Kidney tubule cell (primary cell): ENCODE results near the gene GPR75.

Experiments
- DNase-seq: peaks from one replicate; pipeline ENCODE4 v3.0.0-alpha.2; 2018; ENCODE audit warnings: low spot score

GPR75 gene

DNA sequence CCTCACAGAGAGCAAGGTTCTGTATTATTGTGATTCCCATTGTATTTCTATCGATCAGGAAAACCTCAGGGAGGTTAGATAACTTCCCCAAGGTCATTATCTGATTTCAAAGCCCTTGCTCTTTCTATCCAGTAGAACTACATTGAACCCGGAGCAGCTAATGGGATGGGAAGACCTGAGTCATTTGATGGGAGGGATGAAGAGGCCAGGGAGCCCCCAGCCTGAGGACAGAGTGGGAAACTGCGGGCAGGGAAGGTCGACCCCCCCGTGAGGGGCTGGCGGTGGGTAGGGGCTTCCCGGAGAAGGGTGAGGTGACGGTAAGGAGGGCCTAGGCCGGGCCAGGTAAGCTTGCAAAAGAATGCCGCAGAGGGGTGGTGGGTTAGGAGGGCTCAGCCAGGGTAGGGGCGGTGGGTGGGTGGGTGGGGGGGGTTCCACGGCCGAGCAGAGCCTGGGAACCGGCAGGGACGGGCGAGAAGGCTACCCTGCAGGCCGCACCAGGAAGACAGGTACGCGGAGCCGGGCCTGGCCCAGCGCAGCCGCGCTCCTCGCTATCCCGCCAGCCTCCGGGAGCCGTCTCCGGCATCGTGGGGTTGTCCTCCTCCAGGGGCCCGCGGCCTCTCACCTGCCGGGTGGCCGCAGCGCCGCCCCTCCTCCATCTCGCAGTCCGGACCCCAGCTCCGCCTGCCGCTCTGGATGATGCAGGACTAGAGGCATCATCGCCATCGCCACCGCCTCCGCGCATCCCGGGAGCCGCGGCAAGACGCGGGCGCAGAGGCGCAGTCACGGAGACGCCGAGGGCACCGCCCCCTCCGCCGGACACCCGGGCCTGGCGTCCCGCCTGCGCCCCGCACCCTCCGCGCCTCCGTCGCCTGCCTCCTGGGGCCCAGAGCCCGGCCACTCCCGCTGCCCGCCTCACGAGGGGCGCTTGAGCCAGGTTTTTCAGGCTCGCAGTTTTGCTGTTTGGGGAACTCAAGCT is at the start of gene GPR75:
GPR75 (minus strand) TSS at position 762 of the 976 bp plus-strand sequence. CDS start 5,211 bp downstream, outside the sequence.
- DNase-seq = peak; percentile 39

DNA sequence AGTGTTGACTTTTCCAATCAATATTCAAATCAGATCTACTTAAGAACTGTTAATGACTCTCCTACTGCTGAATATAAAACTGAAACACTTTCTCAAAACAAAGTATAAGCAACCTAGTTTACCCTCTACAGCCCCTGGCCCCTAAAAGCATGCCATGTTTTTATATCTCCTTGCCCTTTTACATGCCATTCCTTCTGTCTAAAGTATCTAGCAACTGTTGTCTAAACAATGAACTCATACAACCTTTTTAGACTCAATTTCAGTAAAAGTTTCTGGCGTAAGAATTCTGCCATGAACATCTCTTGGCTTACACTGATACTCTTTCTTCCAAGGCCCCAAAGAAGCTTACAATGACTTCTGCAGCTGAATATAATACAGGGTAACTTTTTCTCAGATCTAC is 47.8 kb upstream of the GPR75 start:
- no peak for DNase-seq

DNA sequence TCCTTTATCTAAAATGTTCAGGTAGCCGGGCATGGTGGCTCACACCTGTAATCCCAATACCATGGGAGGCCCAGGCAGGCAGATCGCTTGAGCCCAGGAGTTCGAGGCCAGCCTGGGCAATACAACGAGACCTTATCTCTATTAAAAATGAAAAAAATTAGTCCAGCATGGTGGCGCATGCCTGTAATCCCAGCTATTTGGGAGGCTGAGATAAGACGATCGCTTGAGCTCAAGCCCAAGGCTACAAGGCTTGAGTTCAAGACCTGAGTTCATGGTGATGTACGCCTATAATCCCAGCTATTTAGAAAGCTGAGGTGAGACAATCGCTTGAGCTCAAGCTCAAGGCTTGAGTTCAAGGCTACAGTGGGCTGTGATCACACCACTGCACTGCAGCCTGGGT is 45.6 kb upstream of the GPR75 start:
- DNase-seq = no peak

DNA sequence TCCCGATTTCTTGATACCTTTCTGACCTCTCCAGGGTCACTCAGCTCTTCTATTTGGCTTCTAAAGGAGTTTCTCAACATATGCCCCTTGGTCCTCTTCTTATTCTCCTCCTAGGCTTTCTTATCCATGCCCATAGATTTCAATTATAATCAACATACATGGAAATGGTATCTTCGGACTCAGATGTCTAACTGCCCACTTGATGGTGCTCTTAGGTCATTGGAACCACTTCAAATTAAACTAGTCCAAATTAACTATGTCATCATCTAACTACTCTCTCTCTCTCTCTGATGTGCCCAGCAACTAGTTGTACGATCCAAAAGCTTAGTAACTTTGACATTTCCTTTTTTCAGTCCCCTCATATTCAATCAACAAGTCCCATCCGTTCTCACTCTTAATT is 43.2 kb upstream of the GPR75 start:
- DNase-seq = no peak

DNA sequence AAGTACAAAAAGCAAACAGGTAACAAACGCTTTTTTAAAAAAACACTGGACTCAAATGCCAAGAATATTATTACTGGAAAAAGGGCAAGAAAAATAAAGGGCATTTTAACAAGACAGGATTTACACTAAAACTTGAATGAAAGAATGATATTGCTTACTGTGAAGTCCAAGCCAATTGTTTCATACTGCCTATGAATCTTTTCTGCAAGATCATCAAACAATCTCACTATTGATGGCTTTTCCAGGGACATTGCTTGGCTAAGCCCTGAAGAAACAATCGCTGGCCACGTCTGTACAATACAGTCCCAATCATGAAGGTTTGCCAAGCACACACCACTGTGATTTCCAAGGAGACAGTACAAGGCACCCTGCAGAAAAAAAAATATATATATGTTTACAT is 41.4 kb upstream of the GPR75 start:
- no peak for DNase-seq

DNA sequence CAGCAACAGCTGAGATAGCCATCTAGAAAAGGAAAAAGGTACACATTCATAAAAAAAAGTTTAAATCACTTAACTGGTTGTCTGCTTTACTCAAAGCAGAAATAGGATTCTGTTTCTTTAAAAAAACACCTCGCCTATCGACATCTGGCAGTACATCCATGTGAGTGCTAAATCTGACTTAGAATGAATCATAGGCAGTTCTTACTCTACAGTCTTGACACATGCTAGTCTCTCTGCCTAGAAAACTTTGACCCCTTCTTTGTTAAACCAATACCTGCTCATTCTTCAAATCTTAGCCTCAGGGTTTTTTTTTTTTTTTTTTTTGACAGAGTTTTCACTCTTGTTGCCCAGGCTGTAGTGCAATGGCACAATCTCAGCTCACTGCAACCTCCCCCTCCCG is 37.1 kb upstream of the GPR75 start:
- DNase-seq = peak; percentile 62

DNA sequence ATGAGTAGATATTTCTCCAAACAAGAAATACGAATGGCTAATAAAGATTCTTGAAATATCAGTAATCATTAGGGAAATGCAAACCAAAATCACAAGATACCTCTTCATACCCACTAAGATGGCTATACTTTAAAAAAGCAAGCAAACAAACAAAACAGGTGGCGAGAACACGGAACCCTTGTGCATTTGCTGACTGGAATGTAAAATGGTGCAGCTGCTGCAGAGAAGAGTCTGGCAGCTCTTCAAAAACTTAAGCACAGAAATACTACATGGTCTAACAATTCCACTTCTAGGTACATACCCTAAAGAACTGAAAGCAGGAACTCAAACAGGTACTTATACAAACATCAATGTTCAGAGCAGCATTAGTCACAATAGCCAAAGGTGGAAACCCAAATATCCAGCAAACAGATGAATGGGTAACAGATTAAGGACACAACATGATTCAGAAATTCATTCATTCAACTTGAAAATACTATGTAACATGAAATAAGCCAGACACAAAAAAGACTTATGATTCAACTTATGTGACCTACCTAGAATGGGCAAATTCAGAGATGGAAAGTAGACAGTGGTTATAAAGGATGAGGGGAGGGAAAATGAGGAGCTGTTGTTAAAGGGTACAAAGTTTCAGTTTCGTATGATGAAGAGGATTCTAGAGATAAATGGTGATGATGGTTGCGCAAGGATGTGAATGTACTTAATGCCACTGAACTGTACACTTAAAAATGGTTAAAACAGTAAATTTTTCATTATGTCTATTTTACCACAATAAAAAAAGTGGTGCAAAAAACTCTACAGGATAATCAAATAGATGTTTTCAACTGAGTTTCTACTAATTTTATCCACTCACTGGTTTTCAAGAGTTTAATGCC is 26.9 kb upstream of the GPR75 start:
- peak; percentile 55 for DNase-seq

DNA sequence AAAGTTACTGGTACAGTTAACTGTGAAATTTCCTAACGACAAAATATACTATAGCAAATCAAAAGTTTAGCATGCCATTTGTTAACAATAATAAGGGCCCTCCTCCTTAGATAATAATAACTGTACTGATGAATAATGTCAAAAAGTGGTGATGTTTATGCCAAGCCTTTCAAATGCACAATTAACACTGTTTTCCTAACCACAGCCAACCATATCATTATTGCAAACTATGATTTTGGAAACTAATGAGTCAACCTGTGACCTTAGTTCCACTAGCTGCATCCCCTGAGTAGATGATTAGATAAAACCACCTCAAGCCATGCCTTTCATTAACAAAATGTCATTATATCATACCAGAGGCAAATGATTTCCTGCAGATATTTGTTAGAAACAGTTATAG is 25.1 kb upstream of the GPR75 start:
- DNase-seq = no peak

DNA sequence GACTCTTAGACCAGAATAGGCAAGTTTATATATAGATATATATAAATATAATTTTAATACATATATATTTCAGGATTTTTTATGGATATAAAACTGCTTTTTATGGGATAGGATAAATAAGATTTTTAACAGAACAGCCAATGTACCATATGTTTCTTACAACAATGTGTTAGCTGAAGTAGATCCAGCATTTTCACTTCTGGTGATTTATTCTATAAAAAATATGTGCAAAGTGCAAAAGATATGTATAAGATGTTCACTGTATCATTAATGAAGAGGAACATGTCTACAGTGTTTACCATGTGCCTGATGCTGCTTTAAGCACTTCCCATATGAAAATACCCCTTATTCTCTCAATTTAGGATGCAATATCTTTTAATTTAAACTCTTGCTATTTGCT is 22.2 kb upstream of the GPR75 start:
- DNase-seq = no peak

DNA sequence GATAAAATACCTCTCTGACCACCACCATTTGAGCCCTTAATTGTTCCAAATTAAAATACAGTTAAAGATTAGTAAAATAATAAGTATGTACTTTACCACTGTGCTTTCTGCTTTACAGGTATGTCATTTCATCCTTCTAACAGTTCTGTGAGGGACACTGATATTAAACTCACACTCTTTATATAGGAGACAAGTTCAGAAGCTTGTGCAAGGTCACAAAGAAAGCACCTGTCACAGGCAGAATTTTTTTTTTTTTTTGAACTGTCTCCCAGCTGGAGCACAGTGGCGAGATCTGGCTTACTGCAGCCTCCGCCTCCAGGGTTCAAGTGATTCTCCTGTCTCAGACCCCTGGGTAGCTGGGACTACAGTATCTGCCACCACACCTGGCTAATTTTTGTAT is 21.6 kb upstream of the GPR75 start:
- no peak for DNase-seq

DNA sequence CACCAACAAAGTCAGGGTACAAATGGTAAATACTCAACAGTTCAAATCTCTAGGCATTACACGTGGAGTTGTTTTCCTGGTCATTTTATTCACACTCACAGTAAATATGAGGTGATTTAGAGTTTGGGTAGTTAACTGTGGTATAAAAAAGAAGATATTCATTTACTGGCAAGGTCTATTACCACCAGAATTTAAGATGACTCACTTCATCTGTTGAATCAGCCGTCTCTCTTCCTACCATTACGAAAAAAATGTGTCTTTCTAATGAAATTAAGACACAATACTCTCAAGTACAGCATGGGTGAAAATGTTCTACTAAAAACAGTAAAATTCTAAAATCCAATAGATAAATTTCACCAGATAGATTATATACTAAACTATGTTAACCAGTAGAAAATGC is 21.0 kb upstream of the GPR75 start:
- DNase-seq = peak; percentile 24

DNA sequence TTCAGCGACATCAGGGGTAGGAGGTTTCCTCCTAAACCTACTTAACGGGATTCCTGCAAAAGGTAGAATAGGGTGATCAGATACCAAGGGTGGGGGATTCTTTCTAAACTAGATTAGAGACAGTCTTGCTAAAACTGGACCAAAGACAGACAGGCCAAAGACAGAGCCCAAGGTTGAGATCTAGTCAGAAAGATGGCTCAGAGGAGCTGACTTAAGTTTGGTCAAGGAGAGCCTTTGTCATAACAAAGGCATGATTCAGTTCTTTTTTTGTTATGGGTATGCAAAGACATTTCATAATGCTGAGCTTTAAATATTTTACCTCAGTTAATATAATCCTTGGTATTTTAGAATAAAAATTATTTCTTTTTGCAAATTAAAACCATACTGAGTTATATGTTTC is 17.8 kb upstream of the GPR75 start:
- DNase-seq = no peak

DNA sequence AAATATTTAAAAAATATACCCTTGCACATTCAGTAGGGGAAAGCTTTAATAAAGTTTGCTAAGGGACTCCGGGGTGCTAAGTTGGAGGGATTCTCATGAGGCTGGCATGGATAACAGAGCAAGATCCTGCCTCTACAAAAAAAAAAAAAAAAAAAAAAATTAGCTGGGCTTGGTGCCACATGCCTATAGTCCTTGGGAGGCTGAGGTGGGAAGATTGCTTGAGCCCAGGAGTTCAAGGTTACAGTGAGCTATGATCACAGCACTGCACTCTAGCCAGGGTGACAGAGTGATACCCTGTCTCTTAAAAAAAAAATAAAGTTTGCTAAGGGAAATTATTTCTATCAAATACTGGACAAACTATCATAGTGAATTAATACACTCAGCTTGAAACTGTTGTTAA is 17.3 kb upstream of the GPR75 start:
- DNase-seq = no peak

DNA sequence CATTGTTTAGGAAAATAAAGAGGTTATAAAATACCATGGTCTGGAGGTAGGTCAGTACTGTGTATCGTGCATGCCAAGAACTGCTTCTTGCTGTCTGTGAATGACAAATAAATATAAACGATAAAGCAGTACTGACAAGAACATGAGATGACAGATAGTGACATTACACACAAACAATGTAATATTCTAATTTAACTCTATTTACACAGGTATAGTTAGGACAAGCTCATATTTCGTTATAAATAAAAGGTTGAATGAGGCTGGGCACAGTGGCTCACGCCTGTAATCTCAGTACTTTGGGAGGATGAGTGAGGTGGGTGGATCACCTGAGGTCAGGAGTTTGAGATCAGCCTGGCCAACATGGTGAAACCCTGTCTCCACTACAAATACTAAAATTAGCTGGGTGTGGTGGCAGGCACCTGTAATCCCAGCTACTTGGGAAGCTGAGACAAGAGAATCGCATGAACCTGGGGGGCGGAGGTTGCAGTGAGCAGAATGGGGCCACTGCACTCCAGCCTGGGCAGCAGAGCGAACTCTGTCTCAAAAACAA is 14.7 kb upstream of the GPR75 start:
- no peak for DNase-seq

DNA sequence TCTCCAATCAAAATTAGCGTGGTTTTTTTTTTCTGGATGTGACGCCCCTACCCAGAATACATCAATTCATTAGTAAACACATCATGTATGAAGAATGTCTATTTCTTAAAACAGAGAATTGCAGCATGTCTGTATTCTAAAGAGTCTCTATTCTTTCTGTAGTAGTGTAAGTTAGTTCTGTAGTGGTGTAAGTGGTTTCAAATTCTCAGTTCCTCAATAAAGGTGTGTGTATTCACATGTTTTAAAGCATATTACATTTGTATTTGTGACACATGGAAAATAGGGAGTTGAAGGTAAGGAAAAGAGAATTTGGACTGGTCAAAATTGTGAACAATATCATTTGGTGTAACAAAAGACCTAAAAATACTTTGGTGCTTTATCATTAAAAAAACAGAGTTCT is 8.0 kb upstream of the GPR75 start:
- no peak for DNase-seq

DNA sequence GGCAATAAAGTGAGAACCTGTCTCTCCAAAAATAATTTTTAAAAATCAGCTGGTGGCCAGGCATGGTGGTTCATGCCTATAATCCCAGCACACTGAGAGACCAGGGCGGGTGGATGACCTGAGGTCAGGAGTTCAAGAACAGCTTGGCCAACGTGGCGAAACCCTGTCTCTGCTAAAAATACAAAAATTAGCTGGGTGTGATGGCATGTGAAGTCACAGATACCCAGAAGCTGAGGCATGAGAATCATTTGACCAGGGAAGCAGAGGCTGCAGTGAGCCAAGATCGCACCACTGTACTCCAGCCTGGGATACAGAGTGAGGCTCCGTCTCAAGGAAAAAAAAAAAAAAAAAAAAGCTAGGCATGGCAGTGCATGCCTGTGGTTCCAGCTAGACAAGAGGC is 7.4 kb upstream of the GPR75 start:
- DNase-seq = no peak

DNA sequence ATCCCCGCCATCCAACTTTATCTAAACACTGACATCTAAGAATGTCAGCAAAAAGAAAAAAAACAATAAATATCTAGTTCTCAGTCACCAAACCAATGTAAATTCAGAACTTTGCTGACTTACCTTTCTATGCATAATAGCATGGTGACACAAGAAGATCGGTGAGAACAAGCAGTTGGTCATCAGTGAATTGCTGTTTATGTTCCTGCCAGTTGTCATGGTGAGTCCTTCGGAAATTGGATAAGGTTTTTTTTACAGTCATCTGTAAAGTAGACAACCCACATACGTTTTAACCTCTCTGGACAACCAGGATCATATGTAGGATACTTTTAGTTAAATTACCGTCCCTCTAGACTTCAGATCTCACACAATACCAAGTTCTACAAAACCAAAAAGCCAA is 6.2 kb upstream of the GPR75 start:
- no peak for DNase-seq

DNA sequence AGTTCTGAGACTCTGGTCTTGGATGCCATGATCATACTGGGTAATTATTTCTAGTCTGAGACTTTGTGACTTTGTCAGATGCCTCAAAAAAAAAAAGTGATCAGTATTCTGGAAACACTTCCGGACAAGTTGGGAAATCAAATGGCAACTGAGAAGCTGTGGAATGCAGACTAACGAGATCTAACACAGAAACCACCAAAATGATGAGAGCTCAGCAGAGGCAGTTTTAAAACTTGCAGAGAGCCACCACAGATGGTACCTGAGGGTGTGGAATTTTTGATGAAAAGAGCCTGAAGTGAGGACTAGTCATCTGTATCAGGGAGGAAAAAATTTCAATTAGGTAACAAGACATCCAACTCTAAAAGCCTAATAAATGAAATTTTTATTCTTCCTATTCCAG is 5.5 kb upstream of the GPR75 start:
- DNase-seq = no peak

DNA sequence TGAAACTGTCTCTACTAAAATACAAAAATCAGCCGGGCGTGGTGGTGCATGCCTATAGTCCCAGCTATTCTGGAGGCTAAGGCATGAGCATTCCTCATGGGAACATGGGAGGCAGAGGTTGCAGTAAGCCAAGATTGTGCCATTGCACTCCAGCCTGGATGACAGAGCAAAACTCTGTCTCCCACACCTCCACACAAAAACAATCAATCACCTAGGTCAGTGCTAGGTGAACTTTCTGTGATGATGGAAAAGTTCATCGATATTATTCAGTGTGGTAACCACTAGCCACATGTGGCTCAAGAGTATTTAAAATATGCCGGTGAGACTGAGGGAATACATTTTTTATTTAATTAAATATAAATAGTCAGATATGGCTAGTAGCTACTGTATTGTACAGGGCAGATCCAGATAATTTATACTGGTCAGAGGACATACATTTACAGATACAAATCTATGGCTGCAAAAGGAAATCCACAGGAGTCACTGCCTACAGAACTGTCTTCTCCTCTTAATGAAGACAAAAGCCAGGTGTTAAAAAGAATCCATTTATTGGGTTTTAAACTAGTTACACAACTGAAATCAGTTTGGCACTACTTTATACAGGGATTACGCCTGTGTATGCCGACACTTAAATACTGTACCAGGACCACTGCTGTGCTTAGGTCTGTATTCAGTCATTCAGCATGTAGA is 3.9 kb upstream of the GPR75 start:
- DNase-seq = no peak

DNA sequence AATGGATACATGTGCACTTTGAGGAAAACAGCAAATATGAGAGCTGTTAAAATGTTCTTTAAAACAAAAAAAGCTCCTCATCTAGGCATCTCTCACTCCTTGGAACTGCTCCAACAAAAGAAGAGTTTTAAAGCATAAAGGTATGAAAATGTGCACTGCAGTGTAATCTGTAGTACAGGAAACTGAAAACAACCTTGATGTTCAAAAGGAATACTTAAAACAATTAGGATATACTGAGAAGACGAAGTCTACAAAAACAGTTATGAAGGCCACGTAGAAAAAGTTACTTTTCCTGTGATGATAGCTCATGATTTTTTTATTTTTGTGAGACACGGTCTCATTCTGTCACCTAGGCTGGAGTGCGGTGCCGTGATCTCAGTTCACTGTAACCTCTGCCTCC is 2.1 kb upstream of the GPR75 start:
- no peak for DNase-seq

DNA sequence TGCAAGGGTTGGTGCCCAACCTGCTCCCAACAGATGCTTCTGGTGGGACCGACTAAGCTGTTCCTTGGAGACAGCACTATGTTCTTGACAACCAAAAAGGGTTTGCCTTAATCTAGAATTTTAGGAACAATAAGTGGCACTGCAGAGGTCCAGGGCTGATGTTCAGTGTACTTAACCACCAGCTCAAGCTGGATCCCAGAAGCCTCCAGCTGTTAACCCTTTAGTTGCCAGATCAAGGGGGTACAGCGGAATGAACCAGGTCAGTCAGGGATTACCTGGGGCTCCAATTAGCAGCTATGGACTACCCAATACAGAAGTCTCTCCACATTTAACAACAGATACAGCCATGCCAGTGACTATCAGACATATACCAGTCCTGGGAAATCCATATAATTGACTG is 3.5 kb downstream of the GPR75 start:
- DNase-seq = no peak

DNA sequence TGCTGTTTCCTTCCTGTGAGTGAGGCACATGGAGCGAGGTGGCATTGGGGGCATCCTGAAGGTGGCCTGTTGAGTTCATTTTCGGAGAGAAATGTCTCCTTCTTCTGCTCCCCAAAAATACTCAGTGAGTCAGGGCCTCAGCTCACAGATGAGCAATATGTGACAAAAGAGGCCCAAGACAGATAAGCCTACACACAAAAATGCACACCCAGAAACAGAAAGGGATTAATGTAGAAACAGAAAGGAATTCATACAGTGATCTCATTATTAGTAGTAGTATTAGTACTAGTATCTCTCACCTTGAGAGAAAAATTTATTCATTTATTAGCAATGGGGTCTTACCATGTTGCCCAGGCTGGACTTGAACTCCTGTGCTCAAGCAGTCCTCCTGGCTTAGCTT is 5.1 kb downstream of the GPR75 start:
- DNase-seq = no peak
